ENCODE measurements around the gene C3orf20.

DNA sequence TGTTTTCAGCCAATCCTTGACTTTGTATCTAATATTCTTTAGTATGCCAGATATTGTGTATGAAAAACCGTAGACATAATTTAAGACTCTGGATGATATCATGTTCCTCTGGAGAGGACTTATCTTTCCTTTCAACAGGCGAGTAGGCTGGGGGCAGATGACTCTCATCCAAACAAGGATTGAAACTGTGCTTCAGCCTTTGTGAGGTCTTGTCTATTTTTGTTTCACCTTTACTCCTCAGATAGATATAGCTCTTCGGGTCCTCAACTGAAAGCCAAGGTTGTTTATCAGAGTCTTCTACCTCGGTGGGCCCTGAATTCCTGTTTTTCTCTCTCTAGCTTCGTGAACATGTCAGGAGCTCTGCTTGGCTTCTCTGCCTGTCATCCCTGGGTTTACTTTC, 66.0 kb downstream of the C3orf20 start:
- TF ChIP-seq, protein P1, sequence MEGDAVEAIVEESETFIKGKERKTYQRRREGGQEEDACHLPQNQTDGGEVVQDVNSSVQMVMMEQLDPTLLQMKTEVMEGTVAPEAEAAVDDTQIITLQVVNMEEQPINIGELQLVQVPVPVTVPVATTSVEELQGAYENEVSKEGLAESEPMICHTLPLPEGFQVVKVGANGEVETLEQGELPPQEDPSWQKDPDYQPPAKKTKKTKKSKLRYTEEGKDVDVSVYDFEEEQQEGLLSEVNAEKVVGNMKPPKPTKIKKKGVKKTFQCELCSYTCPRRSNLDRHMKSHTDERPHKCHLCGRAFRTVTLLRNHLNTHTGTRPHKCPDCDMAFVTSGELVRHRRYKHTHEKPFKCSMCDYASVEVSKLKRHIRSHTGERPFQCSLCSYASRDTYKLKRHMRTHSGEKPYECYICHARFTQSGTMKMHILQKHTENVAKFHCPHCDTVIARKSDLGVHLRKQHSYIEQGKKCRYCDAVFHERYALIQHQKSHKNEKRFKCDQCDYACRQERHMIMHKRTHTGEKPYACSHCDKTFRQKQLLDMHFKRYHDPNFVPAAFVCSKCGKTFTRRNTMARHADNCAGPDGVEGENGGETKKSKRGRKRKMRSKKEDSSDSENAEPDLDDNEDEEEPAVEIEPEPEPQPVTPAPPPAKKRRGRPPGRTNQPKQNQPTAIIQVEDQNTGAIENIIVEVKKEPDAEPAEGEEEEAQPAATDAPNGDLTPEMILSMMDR (IDR thresholded peaks at IDR 0.05): no peak
- TF ChIP-seq EP300 (IDR thresholded peaks at IDR 0.05): no peak
- TF ChIP-seq POLR2A (IDR thresholded peaks at IDR 0.05; ENCODE audit: low read depth): no peak
- TF ChIP-seq POLR2AphosphoS5 (IDR thresholded peaks at IDR 0.05): no peak
